Suprapubic skin (tissue), 4 donors: ENCODE data around the gene PCDHGA7.

ENCODE experiments used
- CTCF ChIP-seq, 2 donors: fragments of 200-600 bp in 1 of 2; fragments of 450-650 bp in 1 of 2; sonication (generic) in 1 of 2; IDR thresholded peaks; one replicate each; pipeline ENCODE4 v1.5.1; 2016 to 2019; ENCODE audit warnings: antibody characterized with exemption in 2 of 2, mild to moderate bottlenecking in 1 of 2, moderate library complexity in 1 of 2
- EP300 ChIP-seq: sonication (generic); formaldehyde crosslinking; IDR thresholded peaks from one replicate; pipeline ENCODE4 v1.6.1; 2017; ENCODE audit warnings: antibody characterized with exemption
- POLR2A ChIP-seq, 2 donors: fragments of 450-650 bp; IDR thresholded peaks; one replicate each; pipeline ENCODE4 v1.6.1; 2017; ENCODE audit warnings: antibody characterized with exemption in 2 of 2, mild to moderate bottlenecking in 2 of 2, moderate library complexity in 2 of 2
- POLR2AphosphoS5 ChIP-seq, 3 donors: sonication (generic); formaldehyde crosslinking; IDR thresholded peaks; one replicate each; pipeline ENCODE4 v1.6.1; 2017; ENCODE audit warnings: antibody characterized with exemption in 3 of 3

- TF ChIP-seq POLR2A (IDR thresholded peaks at IDR 0.05) (no peak), CTCF (IDR thresholded peaks at IDR 0.05) (no peak), EP300 (no peak), POLR2AphosphoS5 (IDR thresholded peaks at IDR 0.05) (no peak)
These were observed 36.7 kb downstream of the PCDHGA7 start for GRCh38 chr5:141419074-141419880.
